Lower leg skin (tissue), 3 donors: ENCODE measurements around the gene PAX5.

Experiments used
- POLR2A ChIP-seq, 2 donors: fragments of 450-650 bp; IDR thresholded peaks; one replicate each; pipeline ENCODE4 v1.6.1; 2016 to 2017; ENCODE audit warnings: antibody characterized with exemption in 2 of 2, mild to moderate bottlenecking in 1 of 2, moderate library complexity in 1 of 2
- TF ChIP-seq, protein P1 (sequence below), 3 donors: fragments of 450-650 bp; IDR thresholded peaks; one replicate each; pipeline ENCODE4 v1.5.1; 2016; ENCODE audit warnings: antibody characterized with exemption in 3 of 3, mild to moderate bottlenecking in 3 of 3, moderate library complexity in 2 of 3

DNA sequence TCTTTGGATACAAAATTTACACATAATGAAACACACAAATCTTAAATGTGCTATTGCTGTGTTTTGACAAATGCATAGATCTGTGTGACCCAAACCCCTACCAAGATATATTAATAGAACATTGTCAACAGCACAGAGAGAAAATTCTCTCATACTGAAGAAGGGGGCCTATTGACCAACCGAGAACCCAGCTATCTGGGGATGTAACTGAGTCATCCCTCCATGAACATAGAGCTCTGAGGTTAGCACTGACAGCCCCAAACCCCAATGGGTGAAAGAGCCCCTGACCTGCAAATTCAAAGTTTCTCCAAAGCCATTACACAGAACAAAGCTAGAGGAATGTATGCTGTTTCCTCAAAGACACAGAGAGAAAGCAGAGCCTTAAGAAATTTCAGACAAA, 180.8 kb downstream of the PAX5 start:
- TF ChIP-seq, protein P1, sequence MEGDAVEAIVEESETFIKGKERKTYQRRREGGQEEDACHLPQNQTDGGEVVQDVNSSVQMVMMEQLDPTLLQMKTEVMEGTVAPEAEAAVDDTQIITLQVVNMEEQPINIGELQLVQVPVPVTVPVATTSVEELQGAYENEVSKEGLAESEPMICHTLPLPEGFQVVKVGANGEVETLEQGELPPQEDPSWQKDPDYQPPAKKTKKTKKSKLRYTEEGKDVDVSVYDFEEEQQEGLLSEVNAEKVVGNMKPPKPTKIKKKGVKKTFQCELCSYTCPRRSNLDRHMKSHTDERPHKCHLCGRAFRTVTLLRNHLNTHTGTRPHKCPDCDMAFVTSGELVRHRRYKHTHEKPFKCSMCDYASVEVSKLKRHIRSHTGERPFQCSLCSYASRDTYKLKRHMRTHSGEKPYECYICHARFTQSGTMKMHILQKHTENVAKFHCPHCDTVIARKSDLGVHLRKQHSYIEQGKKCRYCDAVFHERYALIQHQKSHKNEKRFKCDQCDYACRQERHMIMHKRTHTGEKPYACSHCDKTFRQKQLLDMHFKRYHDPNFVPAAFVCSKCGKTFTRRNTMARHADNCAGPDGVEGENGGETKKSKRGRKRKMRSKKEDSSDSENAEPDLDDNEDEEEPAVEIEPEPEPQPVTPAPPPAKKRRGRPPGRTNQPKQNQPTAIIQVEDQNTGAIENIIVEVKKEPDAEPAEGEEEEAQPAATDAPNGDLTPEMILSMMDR (IDR thresholded peaks at IDR 0.05), result no peak
- no peak for TF ChIP-seq POLR2A (IDR thresholded peaks at IDR 0.05)
